Mammary epithelial cell (primary cell): ENCODE data around the gene REP15.
"Not testable (repeated sequence)": the region's sequence is repeated elsewhere in the genome, so short reads cannot be mapped to it uniquely, and the experiment has no call there.

Experiments
- CTCF ChIP-seq, 2 donors: IDR thresholded peaks in 1 of 2; conservative IDR thresholded peaks in 1 of 2; 2 replicates each; pipeline ENCODE4 v1.5.1; 2011 to 2012; ENCODE audit warnings: inconsistent platforms in 2 of 2, low read length in 2 of 2, mild to moderate bottlenecking in 2 of 2, control low read depth in 1 of 2, low read depth in 1 of 2; ENCODE audit not compliant: insufficient read depth in 1 of 2; ENCODE audit errors: extremely low read depth in 1 of 2
- EZH2 ChIP-seq: IDR thresholded peaks from 2 replicates; pipeline ENCODE4 v1.6.1; 2012; ENCODE audit warnings: low read length, inconsistent platforms, borderline replicate concordance

DNA sequence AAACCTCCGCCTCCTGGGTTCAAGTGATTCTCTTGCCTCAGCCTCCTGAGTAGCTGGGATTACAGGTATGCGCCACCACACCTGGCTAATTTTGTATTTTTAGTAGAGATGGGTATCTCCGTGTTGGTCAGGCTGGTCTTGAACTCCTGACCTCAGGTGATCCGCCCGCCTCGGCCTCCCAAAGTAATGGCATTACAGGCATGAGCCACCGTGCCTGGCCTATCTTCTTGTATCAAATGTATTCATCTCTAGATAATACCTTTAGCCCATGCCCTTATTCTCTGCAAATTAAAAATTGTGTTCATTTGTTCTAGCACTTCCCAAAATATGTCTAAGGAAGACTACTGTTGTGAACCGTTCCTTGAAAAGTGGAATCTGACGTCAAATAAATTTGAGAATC, 38.1 kb downstream of the REP15 start:
- not testable (repeated sequence) for TF ChIP-seq EZH2; CTCF (conservative IDR thresholded peaks at IDR 0.05 in 1 of 2, IDR thresholded peaks at IDR 0.05 in 1 of 2; ENCODE audit: extremely low read depth in 1 of 2, insufficient read depth in 1 of 2, low read depth in 1 of 2, low read length in 2 of 2)
